C4-2B (cell line): ENCODE measurements around the gene IL1R1.
A peak's percentile ranks its signal among the peaks of the same experiment; 100 is the strongest.

Source experiments
- H3K27ac ChIP-seq: fragments of 450-650 bp; 2 replicates; pipeline ENCODE4 v1.5.1; 2017
- CTCF ChIP-seq: fragments of 450-650 bp; conservative IDR thresholded peaks from 2 replicates; pipeline ENCODE4 v1.5.1; 2017; ENCODE audit warnings: mild to moderate bottlenecking
- ZFX ChIP-seq: fragments of 450-650 bp; IDR thresholded peaks from 2 replicates; pipeline ENCODE4 v1.6.1; 2017

The IL1R1 gene

GRCh38 chr2:102200539-102200938 is 58.0 kb downstream of the IL1R1 start:
- no peak overlapping the region for H3K27ac ChIP-seq
- no peak for TF ChIP-seq CTCF
- TF ChIP-seq ZFX, result no peak

GRCh38 chr2:102204638-102205037 is 62.1 kb downstream of the IL1R1 start:
- TF ChIP-seq ZFX, result no peak
- no peak for TF ChIP-seq CTCF
- no peak overlapping the region for H3K27ac ChIP-seq

- H3K27ac ChIP-seq, result peak overlapping the region; percentile 25
Measured at GRCh38 chr2:102206666-102207341, 64.3 kb downstream of the IL1R1 start.

GRCh38 chr2:102208774-102209173 is 66.2 kb downstream of the IL1R1 start:
- no peak for TF ChIP-seq CTCF
- no peak for TF ChIP-seq ZFX
- no peak overlapping the region for H3K27ac ChIP-seq

More at GRCh38 chr2:102206666-102207341, 64.3 kb downstream of the IL1R1 start:
- no peak for TF ChIP-seq ZFX
- peak; percentile 14; the same call in 1 of the 2 replicates for TF ChIP-seq CTCF

- no peak overlapping the region for H3K27ac ChIP-seq
- TF ChIP-seq ZFX (no peak), CTCF (no peak)
Measured at GRCh38 chr2:102209474-102209873, 66.9 kb downstream of the IL1R1 start.

GRCh38 chr2:102217032-102217431 is 74.5 kb downstream of the IL1R1 start:
- TF ChIP-seq ZFX (no peak), CTCF (no peak)
- H3K27ac ChIP-seq, result no peak overlapping the region

GRCh38 chr2:102224824-102225739 is 82.5 kb downstream of the IL1R1 start:
- TF ChIP-seq ZFX, result no peak
- H3K27ac ChIP-seq, result no peak overlapping the region
